ENCODE measurements around the gene TNIP3.

TNIP3 gene

GRCh38 chr4:121145430-121145829 lies 18.7 kb downstream of the TNIP3 start:
- POLR2A ChIA-PET, result no interaction called here
- CTCF ChIA-PET, result interaction anchor here (1.9 kb wide), 1 partner anchor 47 kb away, joined by 5 read pairs; no protein-coding TSS in a partner anchor
- DNase-seq (ENCODE audit: extremely low spot score), result no peak
- TF ChIP-seq, protein P1, sequence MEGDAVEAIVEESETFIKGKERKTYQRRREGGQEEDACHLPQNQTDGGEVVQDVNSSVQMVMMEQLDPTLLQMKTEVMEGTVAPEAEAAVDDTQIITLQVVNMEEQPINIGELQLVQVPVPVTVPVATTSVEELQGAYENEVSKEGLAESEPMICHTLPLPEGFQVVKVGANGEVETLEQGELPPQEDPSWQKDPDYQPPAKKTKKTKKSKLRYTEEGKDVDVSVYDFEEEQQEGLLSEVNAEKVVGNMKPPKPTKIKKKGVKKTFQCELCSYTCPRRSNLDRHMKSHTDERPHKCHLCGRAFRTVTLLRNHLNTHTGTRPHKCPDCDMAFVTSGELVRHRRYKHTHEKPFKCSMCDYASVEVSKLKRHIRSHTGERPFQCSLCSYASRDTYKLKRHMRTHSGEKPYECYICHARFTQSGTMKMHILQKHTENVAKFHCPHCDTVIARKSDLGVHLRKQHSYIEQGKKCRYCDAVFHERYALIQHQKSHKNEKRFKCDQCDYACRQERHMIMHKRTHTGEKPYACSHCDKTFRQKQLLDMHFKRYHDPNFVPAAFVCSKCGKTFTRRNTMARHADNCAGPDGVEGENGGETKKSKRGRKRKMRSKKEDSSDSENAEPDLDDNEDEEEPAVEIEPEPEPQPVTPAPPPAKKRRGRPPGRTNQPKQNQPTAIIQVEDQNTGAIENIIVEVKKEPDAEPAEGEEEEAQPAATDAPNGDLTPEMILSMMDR (IDR thresholded peaks at IDR 0.05; ENCODE audit: control extremely low read depth, extremely low read depth, low read depth, missing control alignments), result no peak

DNA sequence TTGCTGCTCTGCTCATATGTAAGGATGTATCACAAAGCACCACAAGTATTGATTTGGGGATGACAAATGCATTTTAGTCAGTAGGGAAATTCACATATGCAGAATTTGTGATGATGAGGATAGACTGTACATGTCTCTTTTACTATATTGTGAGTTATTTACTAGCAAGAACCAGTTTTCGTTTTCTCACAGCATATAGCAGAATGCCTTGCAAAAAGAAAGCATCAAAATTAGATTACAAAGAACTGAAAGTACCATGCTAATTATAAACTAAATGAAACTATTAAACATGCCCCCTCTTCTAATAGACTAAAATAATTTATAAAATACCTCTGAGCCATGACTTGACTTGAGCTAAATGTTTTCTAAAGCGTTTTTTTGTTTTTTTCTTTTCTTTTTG lies 20.1 kb downstream of the TNIP3 start:
- ChIA-PET POLR2A (no interaction called here), CTCF (interaction anchor here (0.8 kb wide), 1 partner anchor 48 kb away, joined by 3 read pairs; no protein-coding TSS in a partner anchor)
- no peak for DNase-seq (ENCODE audit: extremely low spot score)
- TF ChIP-seq, protein P1 (IDR thresholded peaks at IDR 0.05; ENCODE audit: control extremely low read depth, extremely low read depth, low read depth, missing control alignments), result no peak

- DNase-seq (ENCODE audit: extremely low spot score), result no peak
- CTCF ChIA-PET, result no interaction called here
- TF ChIP-seq, protein P1 (IDR thresholded peaks at IDR 0.05; ENCODE audit: control extremely low read depth, extremely low read depth, low read depth, missing control alignments), result no peak
- POLR2A ChIA-PET, result no interaction called here
Measured at GRCh38 chr4:121143131-121143530, 21.0 kb downstream of the TNIP3 start.

DNA sequence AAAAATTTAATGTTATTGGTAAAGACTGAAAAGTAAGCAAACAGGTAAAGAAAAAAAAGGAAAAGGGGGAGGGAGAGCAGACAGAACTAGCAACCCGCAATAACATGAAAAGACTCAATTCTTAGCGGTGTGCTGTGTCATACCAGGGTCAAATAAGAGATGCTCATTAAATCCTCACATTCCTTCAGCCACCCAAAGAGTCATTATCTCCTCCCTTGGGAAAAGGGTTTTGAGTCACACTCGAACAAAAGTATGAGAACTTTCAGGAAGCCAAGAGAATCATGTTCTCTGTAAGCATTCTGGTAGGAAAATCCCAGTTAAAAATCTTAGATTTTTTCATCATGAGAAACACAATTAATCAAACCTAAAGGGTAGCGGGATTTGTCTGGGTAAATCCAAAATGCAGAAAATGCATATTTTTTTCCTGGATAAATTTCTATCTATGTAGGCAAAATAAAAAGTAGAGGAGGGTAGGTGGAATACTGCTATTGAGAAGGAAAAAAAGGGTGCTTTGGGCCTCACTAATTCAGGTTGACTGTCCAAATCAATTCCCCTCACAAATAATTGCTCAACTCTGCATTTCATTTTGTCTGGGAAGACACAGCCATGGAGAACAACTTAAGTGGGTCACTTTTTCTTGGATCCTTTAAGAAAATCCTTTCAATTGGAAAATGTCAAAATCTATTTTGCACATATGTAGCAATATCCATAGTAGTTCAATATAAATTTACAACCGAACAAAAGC lies 23.2 kb downstream of the TNIP3 start:
- DNase-seq (ENCODE audit: extremely low spot score), result no peak
- TF ChIP-seq, protein P1 (IDR thresholded peaks at IDR 0.05; ENCODE audit: control extremely low read depth, extremely low read depth, low read depth, missing control alignments), result no peak
- CTCF ChIA-PET, result no interaction called here
- POLR2A ChIA-PET, result no interaction called here

DNA sequence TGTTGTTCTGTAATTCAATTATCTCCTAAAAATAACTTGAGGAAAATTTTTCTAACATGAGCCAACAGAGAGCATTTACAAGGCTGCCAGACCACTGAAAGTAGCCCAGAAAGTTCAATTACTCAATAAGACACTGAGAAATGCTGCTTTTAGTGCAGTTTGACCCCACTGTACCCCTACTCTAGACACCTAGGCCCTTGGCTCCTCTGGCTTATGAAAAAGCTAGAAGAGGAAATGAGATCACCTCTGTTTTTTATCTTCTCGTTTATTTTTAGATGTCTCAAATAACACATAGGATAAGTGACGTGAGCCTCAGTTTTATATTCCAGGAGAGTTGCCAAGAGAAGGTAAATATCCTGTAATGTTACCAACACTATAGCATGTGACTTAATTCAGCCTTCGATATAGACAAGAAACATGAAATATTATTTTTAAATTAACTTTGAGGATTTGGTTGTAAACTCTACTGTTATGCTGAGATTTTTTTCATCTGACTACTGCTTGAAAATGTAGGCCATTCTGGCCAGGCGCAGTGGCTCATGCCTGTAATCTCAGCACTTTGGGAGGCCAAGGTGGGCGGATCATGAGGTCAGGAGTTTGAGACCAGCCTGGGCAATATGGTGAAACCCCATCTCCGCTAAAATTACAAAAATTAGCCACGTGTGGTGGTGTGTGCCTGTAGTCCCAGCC lies 24.4 kb downstream of the TNIP3 start:
- ChIA-PET CTCF (interaction anchor here (1.2 kb wide), 1 partner anchor 9 kb away, joined by 3 read pairs; no protein-coding TSS in a partner anchor), POLR2A (no interaction called here)
- TF ChIP-seq, protein P1 (IDR thresholded peaks at IDR 0.05; ENCODE audit: control extremely low read depth, extremely low read depth, low read depth, missing control alignments), result no peak
- peak; percentile 35 for DNase-seq (ENCODE audit: extremely low spot score)

GRCh38 chr4:121138039-121138825 lies 25.9 kb downstream of the TNIP3 start:
- TF ChIP-seq, protein P1 (IDR thresholded peaks at IDR 0.05; ENCODE audit: control extremely low read depth, extremely low read depth, low read depth, missing control alignments), result no peak
- DNase-seq (ENCODE audit: extremely low spot score), result no peak
- ChIA-PET CTCF (interaction anchor here (0.8 to 1.6 kb wide), 4 partner anchors 11 to 54 kb away, joined by 3 to 5 read pairs (median 4); no protein-coding TSS in a partner anchor), POLR2A (no interaction called here)

Data from GM10248 (cell line).